Kidney (tissue), 14 donors: ENCODE measurements around the gene APMAP. TPM values are rescaled to one million over a fixed set of nuclear protein-coding genes. Genes with fewer than 3 reads are reported as not detected.

Source experiments
- DNase-seq, 5 donors: peaks; one replicate each; pipeline ENCODE4 v3.0.0-alpha.2; 2013 to 2020
- FAIRE-seq: peaks from 2 replicates; lab custom pipeline; 2012; peaks lifted over from hg19 to GRCh38; lab: Jason Lieb, UNC
- H3K27ac ChIP-seq, 2 donors: one replicate each; pipeline ENCODE4 v1.7.0; 2013; ENCODE audit warnings: low read depth in 2 of 2, low read length in 2 of 2, inconsistent platforms in 1 of 2
- H3K27me3 ChIP-seq: one replicate; pipeline ENCODE4 v1.7.1; 2013; ENCODE audit warnings: low read length, inconsistent platforms; ENCODE audit not compliant: control insufficient read depth, insufficient read depth
- H3K36me3 ChIP-seq, 3 donors: one replicate each; pipeline versions ENCODE4 v1.7.0 to v1.7.1; 2013; ENCODE audit warnings: low read length in 3 of 3, control low read depth in 1 of 3, inconsistent platforms in 1 of 3; ENCODE audit not compliant: insufficient read depth in 3 of 3, control insufficient read depth in 2 of 3
- H3K4me1 ChIP-seq, 3 donors: one replicate each; pipeline versions ENCODE4 v1.7.0 to v1.7.1; 2013; ENCODE audit warnings: low read length in 3 of 3, inconsistent platforms in 1 of 3, low read depth in 1 of 3; ENCODE audit not compliant: control insufficient read depth in 2 of 3, insufficient read depth in 2 of 3
- H3K4me3 ChIP-seq, 3 donors: one replicate each; pipeline versions ENCODE4 v1.7.0 to v1.8.1; 2013; ENCODE audit warnings: low read length in 3 of 3, control low read depth in 1 of 3, inconsistent platforms in 1 of 3
- H3K9ac ChIP-seq, 3 donors: one replicate each; pipeline versions ENCODE4 v1.7.0 to v1.7.1; 2013; ENCODE audit warnings: low read length in 3 of 3, control low read depth in 1 of 3, inconsistent platforms in 1 of 3
- H3K9me3 ChIP-seq, 3 donors: one replicate each; pipeline versions ENCODE4 v1.7.0 to v1.7.1; 2013; ENCODE audit warnings: low read length in 3 of 3, control low read depth in 1 of 3, inconsistent platforms in 1 of 3; ENCODE audit not compliant: control insufficient read depth in 2 of 3, insufficient read depth in 1 of 3
- CTCF ChIP-seq: IDR thresholded peaks from 3 replicates; pipeline ENCODE4 v1.5.1; 2012; ENCODE audit warnings: mild to moderate bottlenecking, moderate library complexity, borderline replicate concordance; ENCODE audit not compliant: insufficient read depth; ENCODE audit errors: extremely low read depth
- intact Hi-C: fragments of 100-400 bp; cut with DNase I; formaldehyde crosslinking; loops from one replicate; pipeline ENCODE4 v1.11.1; 2022
- polyA plus RNA-seq: library from polyadenylated mRNA; stranded (reverse); fragments of 350-450 nt; fragmentation: Illumina TruSeq; extraction: RNeasy Lipid Tissue Mini Kit (QIAGEN cat#74804); gene quantifications from one replicate; pipeline ENCODE4 v1.2.3, GENCODE V29; 2014; ENCODE audit warnings: low read depth, low replicate concordance; ENCODE audit not compliant: insufficient read depth
- total RNA-seq: library from RNA; stranded (reverse); fragmentation: NEBNext Ultra II Directional; extraction: Animal tissue kit (Norgen Biotek cat#: 25700); gene quantifications from one replicate; pipeline ENCODE4 v1.2.1, GENCODE V29; 2021
- donor health status: control.
- donor health status: control.
- donor health status: control.
- donor health status: control.
- donor health status: control.
- donor health status: DM: yes; HTN: yes; CAD: no.
- donor health status: Normal renal cell carcinoma (clear cell type).

APMAP gene
- total and polyA plus RNA-seq, 2 donors from 2014 or later: 79.7 to 90.9 TPM

GRCh38 chr20:25008388-25009217 lies 16.1 kb upstream of the APMAP start:
- intact Hi-C loops: no loop called here
- Histone ChIP-seq H3K9me3 (no peaks in the 10 kb centered on the region), H3K27me3 (no peaks in the 10 kb centered on the region), H3K4me3 (no peak overlapping the region), H3K9ac (no peak overlapping the region), H3K4me1 (peaks cover 0 to 6% (median 5%) of the 10 kb centered on the region in 3 donors), H3K36me3 (peaks cover 0 to 79% (median 59%) of the 10 kb centered on the region in 3 donors), H3K27ac (no peak overlapping the region)
- DNase-seq: peak in 1 of 5 donors; percentile 19
- TF ChIP-seq CTCF: no peak
- FAIRE-seq: no peak

GRCh38 chr20:25007491-25008305 lies 15.1 kb upstream of the APMAP start:
- Histone ChIP-seq H3K27ac (no peak overlapping the region), H3K9ac (no peak overlapping the region), H3K36me3 (peaks cover 0 to 69% (median 56%) of the 10 kb centered on the region in 3 donors), H3K9me3 (no peaks in the 10 kb centered on the region), H3K27me3 (no peaks in the 10 kb centered on the region), H3K4me3 (no peak overlapping the region), H3K4me1 (peaks cover 0 to 6% (median 5%) of the 10 kb centered on the region in 3 donors)
- intact Hi-C loops: no loop called here
- TF ChIP-seq CTCF: no peak
- FAIRE-seq (no peak), DNase-seq (peak in 2 of 5 donors; percentile 21 to 42)

- intact Hi-C loops: no loop called here
- FAIRE-seq (no peak), DNase-seq (peak in 2 of 5 donors; percentile 9 to 43)
- H3K36me3 ChIP-seq: peaks cover 0 to 59% (median 47%) of the 10 kb centered on the region in 3 donors
- H3K27ac ChIP-seq: no peak overlapping the region
- H3K9ac ChIP-seq: no peak overlapping the region
- no peaks in the 10 kb centered on the region for H3K27me3 ChIP-seq
- no peak overlapping the region for H3K4me3 ChIP-seq
- H3K9me3 ChIP-seq: no peaks in the 10 kb centered on the region
- no peak for TF ChIP-seq CTCF
- H3K4me1 ChIP-seq: peaks cover 0 to 6% (median 5%) of the 10 kb centered on the region in 3 donors
Measured at GRCh38 chr20:25006431-25007167, 14.0 kb upstream of the APMAP start.
